ENCODE data around the gene HMG20A. TPM values are rescaled to one million over a fixed set of nuclear protein-coding genes. Genes with fewer than 3 reads are reported as not detected.

Gene HMG20A
- total and polyA plus RNA-seq, 8 donors, result 7.8 to 20.5 (median 12.9) TPM

DNA sequence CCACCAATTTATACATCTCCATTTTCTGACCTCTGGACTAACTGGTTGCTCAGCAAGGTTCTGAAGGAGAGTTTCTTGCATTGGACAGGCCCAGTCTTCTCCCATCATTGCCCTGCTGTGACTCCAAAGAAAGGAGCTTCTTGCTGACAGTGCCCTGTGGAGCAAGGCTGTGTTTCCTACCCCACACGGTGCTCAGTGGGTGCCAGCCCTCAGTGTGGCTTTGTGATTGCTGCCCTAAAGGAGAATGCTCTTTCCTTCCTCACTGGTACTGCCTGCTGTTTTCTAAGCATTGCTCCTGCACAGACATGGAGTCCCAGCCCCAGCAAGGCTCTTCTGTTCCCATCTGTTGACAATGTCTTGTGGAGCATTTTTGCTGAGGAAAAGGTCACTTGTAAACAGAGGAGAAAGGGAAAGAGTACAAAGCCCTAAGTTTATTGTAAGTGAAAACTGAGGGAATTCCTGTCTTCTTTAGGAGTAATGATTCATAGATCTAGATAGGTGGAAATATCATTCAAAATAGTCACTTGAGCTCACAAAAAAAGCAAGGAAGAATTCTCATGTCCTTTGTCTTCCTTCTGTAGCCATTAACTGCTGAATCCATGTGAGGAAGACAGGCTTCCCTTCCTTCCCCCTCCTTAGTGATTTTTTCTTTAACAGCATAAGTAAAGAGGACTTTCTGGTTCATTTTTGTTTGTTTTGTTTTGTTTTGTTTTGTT is 62.9 kb downstream of the HMG20A start:
- WGBS, 2 donors, result 52 to 54% methylated on average over 1 of the region's 1 CpG
- FAIRE-seq (no peak), DNase-seq (no peak), ATAC-seq (no peak)
- Histone ChIP-seq H3K4me1 (peaks cover 0 to 16% (median 0%) of the 10 kb centered on the region in 3 donors), H3K36me3 (peaks cover 0 to 42% (median 0%) of the 10 kb centered on the region in 3 donors), H3K27me3 (no peaks in the 10 kb centered on the region), H3K27ac (no peak overlapping the region), H3K4me3 (no peak overlapping the region), H3K9me3 (no peaks in the 10 kb centered on the region)
- TF ChIP-seq, protein P1, sequence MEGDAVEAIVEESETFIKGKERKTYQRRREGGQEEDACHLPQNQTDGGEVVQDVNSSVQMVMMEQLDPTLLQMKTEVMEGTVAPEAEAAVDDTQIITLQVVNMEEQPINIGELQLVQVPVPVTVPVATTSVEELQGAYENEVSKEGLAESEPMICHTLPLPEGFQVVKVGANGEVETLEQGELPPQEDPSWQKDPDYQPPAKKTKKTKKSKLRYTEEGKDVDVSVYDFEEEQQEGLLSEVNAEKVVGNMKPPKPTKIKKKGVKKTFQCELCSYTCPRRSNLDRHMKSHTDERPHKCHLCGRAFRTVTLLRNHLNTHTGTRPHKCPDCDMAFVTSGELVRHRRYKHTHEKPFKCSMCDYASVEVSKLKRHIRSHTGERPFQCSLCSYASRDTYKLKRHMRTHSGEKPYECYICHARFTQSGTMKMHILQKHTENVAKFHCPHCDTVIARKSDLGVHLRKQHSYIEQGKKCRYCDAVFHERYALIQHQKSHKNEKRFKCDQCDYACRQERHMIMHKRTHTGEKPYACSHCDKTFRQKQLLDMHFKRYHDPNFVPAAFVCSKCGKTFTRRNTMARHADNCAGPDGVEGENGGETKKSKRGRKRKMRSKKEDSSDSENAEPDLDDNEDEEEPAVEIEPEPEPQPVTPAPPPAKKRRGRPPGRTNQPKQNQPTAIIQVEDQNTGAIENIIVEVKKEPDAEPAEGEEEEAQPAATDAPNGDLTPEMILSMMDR (IDR thresholded peaks at IDR 0.05), result no peak
- intact Hi-C loops (cut with DNase I), result no loop called here

DNA sequence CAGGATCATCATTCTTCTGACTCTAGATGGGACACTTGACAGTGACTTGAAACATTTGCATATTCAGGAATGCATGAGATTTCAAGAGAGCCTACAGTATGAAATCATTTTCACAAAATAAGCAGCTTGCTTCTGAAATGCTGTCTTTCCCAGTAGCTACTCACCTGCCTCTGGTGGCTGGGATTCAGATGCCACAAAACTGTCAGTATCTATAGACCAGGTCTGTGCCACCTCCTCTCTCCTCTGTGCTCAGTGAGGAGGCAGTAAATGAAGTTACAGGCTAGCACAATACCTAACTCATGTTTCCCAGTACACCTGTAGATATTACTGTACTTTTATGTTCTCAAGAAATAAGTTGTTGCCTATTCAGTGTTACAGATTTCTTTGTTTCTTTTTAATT is 64.3 kb downstream of the HMG20A start:
- peaks cover 0 to 28% (median 0%) of the 10 kb centered on the region in 3 donors for H3K36me3 ChIP-seq
- no peak overlapping the region for H3K27ac ChIP-seq
- no peak for DNase-seq
- no peak for FAIRE-seq
- H3K4me1 ChIP-seq, result peaks cover 0 to 16% (median 0%) of the 10 kb centered on the region in 3 donors
- no peaks in the 10 kb centered on the region for H3K27me3 ChIP-seq
- ATAC-seq, result no peak
- no peaks in the 10 kb centered on the region for H3K9me3 ChIP-seq
- intact Hi-C loops (cut with DNase I), result no loop called here
- TF ChIP-seq, protein P1 (IDR thresholded peaks at IDR 0.05), result no peak
- no peak overlapping the region for H3K4me3 ChIP-seq

DNA sequence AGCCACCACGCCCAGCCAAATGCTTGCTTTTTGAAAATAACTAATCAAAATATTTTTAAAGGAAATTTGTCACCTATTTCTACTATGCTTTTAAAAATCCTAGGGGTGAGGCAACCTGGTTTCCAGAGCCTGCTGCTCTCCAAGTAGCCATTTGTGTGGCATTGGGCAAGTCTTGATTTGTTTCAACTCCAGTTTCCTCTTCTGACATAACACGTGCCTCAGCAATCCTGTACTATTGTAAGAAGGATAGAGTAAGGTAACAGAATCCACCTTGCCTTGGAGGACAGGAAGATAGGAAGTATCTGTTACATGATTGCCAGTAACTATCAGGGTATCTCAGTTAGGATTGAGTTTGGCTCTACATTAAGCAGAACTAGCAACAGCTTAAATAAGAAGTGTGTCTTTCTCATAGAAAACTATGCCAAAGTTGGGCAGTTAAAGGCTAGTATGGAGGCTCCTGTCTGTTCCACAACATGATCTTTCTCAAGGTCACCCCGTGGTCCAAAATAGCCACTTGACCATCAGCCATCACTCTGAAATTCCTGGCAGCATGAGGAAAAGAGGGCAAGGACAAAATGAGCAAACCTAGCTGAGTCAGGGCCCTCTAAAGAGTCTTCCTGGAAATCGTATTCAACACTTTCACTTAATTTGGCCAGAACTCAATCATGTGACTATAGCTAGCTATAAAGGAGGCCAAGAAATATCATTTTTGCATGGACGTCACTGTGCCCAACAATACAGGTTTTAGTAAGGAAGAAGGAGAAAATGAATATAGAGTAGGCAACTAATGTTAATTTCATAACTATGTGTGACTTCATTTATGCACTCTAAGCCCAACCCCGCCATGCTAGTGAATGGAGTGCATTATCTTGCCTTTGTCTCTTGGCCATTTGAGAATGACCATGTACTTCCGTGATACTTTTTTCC is 66.1 kb downstream of the HMG20A start:
- no peak for FAIRE-seq
- peak in 1 of 4 donors; percentile 30 for ATAC-seq

DNA sequence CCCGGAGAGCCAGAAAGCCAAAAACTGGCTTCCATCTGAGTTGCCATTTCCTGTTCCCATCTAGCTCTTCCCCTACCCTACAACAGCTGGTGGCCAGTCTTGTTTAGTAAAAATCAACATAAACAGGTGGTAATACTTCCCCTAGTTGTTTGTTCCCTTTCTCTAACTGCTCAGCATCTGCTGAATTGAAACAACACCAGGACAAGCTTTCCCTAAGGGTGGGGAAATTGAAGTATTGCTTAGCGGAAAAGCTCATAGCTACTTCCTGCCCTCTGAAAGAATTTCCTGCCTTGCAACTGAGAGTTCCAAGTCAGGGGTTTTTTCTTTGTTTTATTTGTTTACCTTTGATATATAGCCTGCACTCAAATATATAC is 66.8 kb downstream of the HMG20A start:
- TF ChIP-seq, protein P1 (IDR thresholded peaks at IDR 0.05), result no peak

More for the DNA sequence above, 66.1 kb downstream of the HMG20A start:
- intact Hi-C loops (cut with DNase I), result no loop called here
- peaks cover 0 to 23% (median 0%) of the 10 kb centered on the region in 3 donors for H3K36me3 ChIP-seq
- 85 to 88% methylated on average over 7 of the region's 7 CpGs for WGBS, 2 donors
- H3K9me3 ChIP-seq, result no peaks in the 10 kb centered on the region
- H3K4me1 ChIP-seq, result peaks cover 0 to 6% (median 0%) of the 10 kb centered on the region in 3 donors
- no peak overlapping the region for H3K27ac ChIP-seq
- DNase-seq, result no peak
- H3K4me3 ChIP-seq, result no peak overlapping the region
- TF ChIP-seq, protein P1 (IDR thresholded peaks at IDR 0.05), result no peak
- H3K27me3 ChIP-seq, result no peaks in the 10 kb centered on the region

More for the DNA sequence above, 66.8 kb downstream of the HMG20A start:
- Histone ChIP-seq H3K4me1 (peaks cover 0 to 2% (median 0%) of the 10 kb centered on the region in 3 donors), H3K36me3 (peaks cover 0 to 23% (median 0%) of the 10 kb centered on the region in 3 donors), H3K4me3 (no peak overlapping the region), H3K27ac (no peak overlapping the region), H3K9me3 (no peaks in the 10 kb centered on the region), H3K27me3 (no peaks in the 10 kb centered on the region)
- no peak for DNase-seq
- intact Hi-C loops (cut with DNase I), result no loop called here
- FAIRE-seq, result no peak
- no peak for ATAC-seq
- WGBS, 2 donors, result 86 to 92% methylated on average over 2 of the region's 2 CpGs
